ENCODE measurements around the gene ZNF469. TPM values are rescaled to one million over a fixed set of nuclear protein-coding genes. Genes with fewer than 3 reads are reported as not detected.

Gene ZNF469
- polyA plus RNA-seq, 3 donors: 0.02 to 0.16 (median 0.10) TPM

DNA sequence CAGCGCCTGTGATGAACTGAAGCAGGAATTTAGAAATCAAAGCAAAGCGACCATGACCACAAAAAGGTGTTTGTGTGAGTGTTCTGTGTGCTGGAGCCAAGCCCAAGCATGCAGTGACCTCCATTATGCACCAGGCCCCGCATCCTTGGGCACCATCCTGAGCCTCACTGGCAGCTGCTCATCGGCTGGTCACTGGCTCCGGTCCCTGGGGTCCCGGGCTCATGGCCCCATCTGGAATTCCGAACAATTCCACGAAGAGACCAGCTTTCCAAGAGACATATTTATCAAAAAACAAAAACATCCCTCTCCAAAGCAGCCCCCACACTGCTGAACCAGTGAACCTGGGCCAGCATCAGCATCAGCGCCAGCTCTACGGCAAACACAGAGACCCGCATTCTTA is 15.2 kb upstream of the ZNF469 start:
- Histone ChIP-seq H3K9me3 (replicated peaks in 1 of 2; ENCODE audit: control insufficient read depth in 1 of 2, insufficient read depth in 1 of 2, low read length in 2 of 2) (no peaks in the 10 kb centered on the region), H3K79me2 (ENCODE audit: insufficient read depth, low read length) (no peaks in the 10 kb centered on the region), H4K20me1 (ENCODE audit: insufficient read depth, low read length) (no peaks in the 10 kb centered on the region), H3K4me3 (replicated peaks in 1 of 3; ENCODE audit: low read depth in 2 of 3, low read length in 3 of 3) (no peak overlapping the region), H2AFZ (ENCODE audit: insufficient read depth, low read depth, low read length, poor library complexity, severe bottlenecking) (no peak overlapping the region), H3K27me3 (ENCODE audit: control insufficient read depth in 2 of 2, insufficient read depth in 2 of 2, low read length in 2 of 2) (peaks cover 0 to 2% of the 10 kb centered on the region in 2 donors), H3K27ac (ENCODE audit: low read depth in 1 of 2, low read length in 2 of 2) (no peak overlapping the region), H3K36me3 (replicated peaks in 1 of 2; ENCODE audit: control insufficient read depth in 1 of 2, insufficient read depth in 2 of 2, low read length in 2 of 2) (no peaks in the 10 kb centered on the region), H3K4me2 (replicated peaks; ENCODE audit: extremely low read depth, low read length, poor library complexity, severe bottlenecking) (no peak overlapping the region), H3K9ac (ENCODE audit: insufficient read depth, low read length, poor library complexity, severe bottlenecking) (no peak overlapping the region), H3K4me1 (ENCODE audit: control insufficient read depth in 1 of 2, insufficient read depth in 2 of 2, low read length in 2 of 2) (no peaks in the 10 kb centered on the region)
- WGBS (ENCODE audit: insufficient coverage): 96% methylated on average over 11 of the region's 11 CpGs
- no peaks in the 10 kb centered on the region for H3K4me1 Mint-ChIP-seq
- H3K27ac Mint-ChIP-seq: no peak overlapping the region
- H3K27me3 Mint-ChIP-seq (ENCODE audit: low read depth in 3 of 3): peaks cover 5 to 9% (median 8%) of the 10 kb centered on the region in 3 donors
- H3K9me3 Mint-ChIP-seq: peaks cover 0 to 9% (median 4%) of the 10 kb centered on the region in 7 donors
- TF ChIP-seq, protein P1, sequence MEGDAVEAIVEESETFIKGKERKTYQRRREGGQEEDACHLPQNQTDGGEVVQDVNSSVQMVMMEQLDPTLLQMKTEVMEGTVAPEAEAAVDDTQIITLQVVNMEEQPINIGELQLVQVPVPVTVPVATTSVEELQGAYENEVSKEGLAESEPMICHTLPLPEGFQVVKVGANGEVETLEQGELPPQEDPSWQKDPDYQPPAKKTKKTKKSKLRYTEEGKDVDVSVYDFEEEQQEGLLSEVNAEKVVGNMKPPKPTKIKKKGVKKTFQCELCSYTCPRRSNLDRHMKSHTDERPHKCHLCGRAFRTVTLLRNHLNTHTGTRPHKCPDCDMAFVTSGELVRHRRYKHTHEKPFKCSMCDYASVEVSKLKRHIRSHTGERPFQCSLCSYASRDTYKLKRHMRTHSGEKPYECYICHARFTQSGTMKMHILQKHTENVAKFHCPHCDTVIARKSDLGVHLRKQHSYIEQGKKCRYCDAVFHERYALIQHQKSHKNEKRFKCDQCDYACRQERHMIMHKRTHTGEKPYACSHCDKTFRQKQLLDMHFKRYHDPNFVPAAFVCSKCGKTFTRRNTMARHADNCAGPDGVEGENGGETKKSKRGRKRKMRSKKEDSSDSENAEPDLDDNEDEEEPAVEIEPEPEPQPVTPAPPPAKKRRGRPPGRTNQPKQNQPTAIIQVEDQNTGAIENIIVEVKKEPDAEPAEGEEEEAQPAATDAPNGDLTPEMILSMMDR (IDR thresholded peaks at IDR 0.05): no peak
- H3K4me3 Mint-ChIP-seq: no peak overlapping the region
- no peak for DNase-seq
- intact Hi-C loops (cut with micrococcal nuclease): no loop called here
- no peaks in the 10 kb centered on the region for H3K36me3 Mint-ChIP-seq

- Histone ChIP-seq H3K27me3 (ENCODE audit: control insufficient read depth in 2 of 2, insufficient read depth in 2 of 2, low read length in 2 of 2) (peaks cover 0 to 2% of the 10 kb centered on the region in 2 donors), H3K9ac (ENCODE audit: insufficient read depth, low read length, poor library complexity, severe bottlenecking) (no peak overlapping the region), H3K27ac (ENCODE audit: low read depth in 1 of 2, low read length in 2 of 2) (no peak overlapping the region), H3K36me3 (replicated peaks in 1 of 2; ENCODE audit: control insufficient read depth in 1 of 2, insufficient read depth in 2 of 2, low read length in 2 of 2) (no peaks in the 10 kb centered on the region), H2AFZ (ENCODE audit: insufficient read depth, low read depth, low read length, poor library complexity, severe bottlenecking) (no peak overlapping the region), H3K4me1 (ENCODE audit: control insufficient read depth in 1 of 2, insufficient read depth in 2 of 2, low read length in 2 of 2) (no peaks in the 10 kb centered on the region), H3K9me3 (replicated peaks in 1 of 2; ENCODE audit: control insufficient read depth in 1 of 2, insufficient read depth in 1 of 2, low read length in 2 of 2) (no peaks in the 10 kb centered on the region), H3K79me2 (ENCODE audit: insufficient read depth, low read length) (no peaks in the 10 kb centered on the region), H4K20me1 (ENCODE audit: insufficient read depth, low read length) (no peaks in the 10 kb centered on the region), H3K4me3 (replicated peaks in 1 of 3; ENCODE audit: low read depth in 2 of 3, low read length in 3 of 3) (no peak overlapping the region), H3K4me2 (replicated peaks; ENCODE audit: extremely low read depth, low read length, poor library complexity, severe bottlenecking) (no peak overlapping the region)
- Mint-ChIP-seq H3K9me3 (peaks cover 0 to 6% (median 2%) of the 10 kb centered on the region in 7 donors), H3K4me1 (no peaks in the 10 kb centered on the region), H3K36me3 (no peaks in the 10 kb centered on the region), H3K27me3 (ENCODE audit: low read depth in 3 of 3) (peaks cover 5 to 9% (median 5%) of the 10 kb centered on the region in 3 donors), H3K4me3 (no peak overlapping the region), H3K27ac (no peak overlapping the region)
- TF ChIP-seq, protein P1 (IDR thresholded peaks at IDR 0.05): no peak
- no peak for DNase-seq
- intact Hi-C loops (cut with micrococcal nuclease): no loop called here
- 95% methylated on average over 13 of the region's 13 CpGs for WGBS (ENCODE audit: insufficient coverage)
Measured at GRCh38 chr16:88368036-88368435, 14.7 kb upstream of the ZNF469 start.

Measured in CD14-positive monocyte (primary cell).